ENCODE data around the gene PRRG1.
"Not testable (repeated sequence)": the region's sequence is repeated elsewhere in the genome, so short reads cannot be mapped to it uniquely, and the experiment has no call there.

Gene PRRG1

DNA sequence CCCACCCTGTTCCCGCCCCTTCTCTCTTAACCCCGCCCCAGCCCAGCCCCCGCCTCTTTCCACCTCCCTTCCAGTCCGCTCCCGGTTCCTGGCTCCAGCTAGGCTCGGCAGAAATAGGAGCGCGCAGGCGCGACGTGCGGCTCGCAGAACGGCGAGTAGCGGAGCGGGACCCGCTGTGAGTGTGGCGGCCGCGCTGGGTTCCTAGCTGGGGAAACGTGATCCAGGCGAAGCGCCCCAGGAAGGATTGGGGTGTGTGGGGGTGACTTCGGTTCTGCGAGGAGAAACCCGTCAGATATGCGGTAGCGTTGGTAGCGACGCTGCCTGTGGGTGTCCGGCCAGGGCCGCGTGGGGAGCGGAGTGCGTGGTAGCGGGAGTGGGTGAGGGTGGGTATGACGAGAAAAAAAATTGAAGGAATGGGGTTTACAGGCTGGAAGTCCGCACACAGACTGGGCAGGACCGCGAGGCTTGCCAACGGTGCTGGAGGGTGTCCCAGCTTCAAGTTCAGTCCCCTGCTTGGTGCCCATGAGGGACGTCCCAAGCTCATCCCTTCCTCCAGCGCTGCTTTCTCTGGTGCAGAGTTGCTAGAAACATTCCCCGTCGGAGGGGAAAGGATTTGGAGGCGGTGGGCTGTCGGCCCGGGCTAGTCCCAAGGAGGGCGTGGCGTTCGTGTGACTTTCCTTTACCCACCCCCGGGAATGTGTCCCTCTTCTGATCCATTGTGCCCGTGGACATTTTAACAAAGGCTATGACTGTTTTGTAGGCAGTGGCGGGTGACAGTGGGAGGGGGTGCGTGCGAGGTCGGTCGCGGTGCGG is at the start of gene PRRG1:
TSS of gene PRRG1 (plus strand) at position 144 of the 813 bp plus-strand sequence. CDS start 56,886 bp downstream, outside the sequence.
- Mint-ChIP-seq H3K4me3 (peak within 1 kb of the TSS; percentile 47), H3K4me1 (no peaks in the 10 kb centered on the region), H3K27me3 (peaks cover 23% of the 10 kb centered on the region), H3K36me3 (no peaks in the 10 kb centered on the region), H3K9me3 (no peaks in the 10 kb centered on the region), H3K27ac (no peak within 1 kb of the TSS)
- ATAC-seq: no peak

- no peak for ATAC-seq
- Mint-ChIP-seq H3K9me3 (peaks cover 3% of the 10 kb centered on the region), H3K4me1 (no peaks in the 10 kb centered on the region), H3K4me3 (no peak overlapping the region), H3K36me3 (no peaks in the 10 kb centered on the region), H3K27me3 (no peaks in the 10 kb centered on the region), H3K27ac (no peak overlapping the region)
Measured at GRCh38 chrX:37302569-37302968, 46.6 kb upstream of the PRRG1 start.

DNA sequence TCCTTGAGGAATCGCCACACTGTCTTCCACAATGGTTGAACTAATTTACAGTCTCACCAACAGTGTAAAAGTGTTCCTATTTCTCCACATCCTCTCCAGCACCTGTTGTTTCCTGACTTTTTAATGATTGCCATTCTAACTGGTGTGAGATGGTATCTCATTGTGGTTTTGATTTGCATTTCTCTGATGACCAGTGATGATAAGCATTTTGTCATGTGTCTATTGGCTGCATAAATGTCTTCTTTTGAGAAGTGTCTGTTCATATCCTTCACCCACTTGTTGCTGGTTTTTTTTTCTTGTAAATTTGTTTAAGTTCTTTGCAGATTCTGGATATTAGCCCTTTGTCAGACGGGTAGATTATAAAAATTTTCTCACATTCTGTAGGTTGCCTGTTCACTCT is 43.9 kb upstream of the PRRG1 start:
- H3K27ac Mint-ChIP-seq, H3K4me1 Mint-ChIP-seq, H3K9me3 Mint-ChIP-seq, H3K4me3 Mint-ChIP-seq, ATAC-seq, H3K27me3 Mint-ChIP-seq, H3K36me3 Mint-ChIP-seq: not testable (repeated sequence)

- Mint-ChIP-seq H3K4me1 (no peaks in the 10 kb centered on the region), H3K4me3 (no peak overlapping the region), H3K27ac (no peak overlapping the region), H3K36me3 (no peaks in the 10 kb centered on the region), H3K9me3 (no peaks in the 10 kb centered on the region), H3K27me3 (no peaks in the 10 kb centered on the region)
- ATAC-seq: no peak
Measured at GRCh38 chrX:37314531-37314930, 34.6 kb upstream of the PRRG1 start.

DNA sequence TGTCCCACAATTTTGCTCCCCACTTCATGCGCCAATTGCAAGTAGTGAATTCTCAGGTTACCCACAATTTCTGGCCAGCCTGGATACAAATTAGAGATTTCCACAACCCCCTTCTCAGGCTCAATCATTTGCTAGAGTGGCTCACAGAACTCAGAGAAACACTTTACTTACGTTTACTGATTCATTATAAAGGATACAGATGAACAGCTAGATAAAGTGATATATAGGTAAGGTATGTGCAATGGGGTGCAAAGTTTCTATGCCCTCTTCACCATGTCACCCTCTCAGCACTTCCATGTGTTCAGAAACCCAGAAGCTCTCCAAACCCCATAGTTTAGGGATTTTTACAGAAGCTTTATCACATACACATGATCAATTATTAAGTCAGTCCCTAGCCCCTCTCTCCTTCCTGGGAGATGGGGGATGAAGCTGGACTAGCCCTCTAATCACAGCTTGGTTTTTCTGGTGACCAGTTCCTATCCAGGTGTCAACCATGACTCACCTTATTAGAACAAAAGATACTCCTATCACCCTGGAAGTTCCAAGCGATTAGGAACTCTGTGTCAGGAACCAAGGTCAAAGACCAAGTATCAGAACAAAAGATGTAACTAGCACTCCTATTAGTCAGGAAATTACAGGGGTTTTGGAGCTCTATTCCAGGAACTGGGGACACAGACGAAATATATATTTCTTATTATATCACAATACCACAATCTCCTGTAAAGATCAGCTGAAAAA is 33.5 kb upstream of the PRRG1 start:
- no peak for ATAC-seq
- Mint-ChIP-seq H3K36me3 (no peaks in the 10 kb centered on the region), H3K9me3 (no peaks in the 10 kb centered on the region)

GRCh38 chrX:37320541-37321203 is 28.5 kb upstream of the PRRG1 start:
- Mint-ChIP-seq H3K36me3 (no peaks in the 10 kb centered on the region), H3K9me3 (no peaks in the 10 kb centered on the region), H3K4me3 (no peak overlapping the region), H3K27me3 (no peaks in the 10 kb centered on the region), H3K27ac (no peak overlapping the region), H3K4me1 (no peaks in the 10 kb centered on the region)
- ATAC-seq: no peak

More for the DNA sequence above, 33.5 kb upstream of the PRRG1 start:
- H3K4me3 Mint-ChIP-seq: no peak overlapping the region
- H3K27ac Mint-ChIP-seq: no peak overlapping the region
- no peaks in the 10 kb centered on the region for H3K27me3 Mint-ChIP-seq
- no peaks in the 10 kb centered on the region for H3K4me1 Mint-ChIP-seq

- H3K9me3 Mint-ChIP-seq: no peaks in the 10 kb centered on the region
- no peaks in the 10 kb centered on the region for H3K27me3 Mint-ChIP-seq
- no peak overlapping the region for H3K27ac Mint-ChIP-seq
- no peak overlapping the region for H3K4me3 Mint-ChIP-seq
- H3K36me3 Mint-ChIP-seq: no peaks in the 10 kb centered on the region
- H3K4me1 Mint-ChIP-seq: no peaks in the 10 kb centered on the region
- ATAC-seq: no peak
Measured at GRCh38 chrX:37330642-37331041, 18.5 kb upstream of the PRRG1 start.

- ATAC-seq: no peak
- H3K27me3 Mint-ChIP-seq: no peaks in the 10 kb centered on the region
- H3K27ac Mint-ChIP-seq: no peak overlapping the region
- no peaks in the 10 kb centered on the region for H3K9me3 Mint-ChIP-seq
- H3K4me3 Mint-ChIP-seq: no peak overlapping the region
- no peaks in the 10 kb centered on the region for H3K4me1 Mint-ChIP-seq
- no peaks in the 10 kb centered on the region for H3K36me3 Mint-ChIP-seq
Measured at GRCh38 chrX:37331546-37331945, 17.6 kb upstream of the PRRG1 start.

- no peak for ATAC-seq
- Mint-ChIP-seq H3K4me3 (no peak overlapping the region), H3K27me3 (no peaks in the 10 kb centered on the region), H3K36me3 (no peaks in the 10 kb centered on the region), H3K27ac (no peak overlapping the region), H3K9me3 (no peaks in the 10 kb centered on the region), H3K4me1 (no peaks in the 10 kb centered on the region)
Measured at GRCh38 chrX:37332055-37332454, 17.1 kb upstream of the PRRG1 start.

DNA sequence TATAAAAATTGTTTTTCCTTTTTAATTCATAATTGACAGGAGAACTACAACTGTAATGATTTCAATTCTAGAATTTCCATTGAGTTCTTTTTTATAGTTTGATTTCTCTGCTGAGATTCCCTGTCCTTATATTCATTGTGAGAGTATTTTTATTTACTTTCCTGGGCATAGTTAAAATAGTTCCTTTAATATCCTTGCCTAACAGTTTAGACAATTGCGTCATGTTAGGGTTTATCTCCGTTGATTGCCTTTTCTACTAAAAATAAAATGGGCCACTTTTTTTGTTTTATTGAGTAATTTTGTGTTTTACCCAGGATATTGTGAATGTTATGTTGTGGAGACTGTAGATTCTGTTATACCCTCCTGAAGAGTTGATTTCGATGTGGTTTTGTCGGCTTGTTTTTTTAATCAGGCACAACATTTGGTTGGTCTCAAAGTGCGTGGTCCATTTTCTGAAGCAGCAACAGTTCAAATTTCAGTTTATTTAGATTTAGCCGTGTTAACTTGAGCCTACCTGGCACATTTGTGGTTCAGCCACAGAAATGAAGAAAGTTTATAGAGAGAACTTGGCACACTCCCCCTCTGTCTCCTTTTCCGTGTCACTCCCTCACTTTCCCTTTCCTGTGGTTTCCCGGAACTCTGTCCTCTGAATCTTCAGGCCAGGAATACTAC is 16.0 kb upstream of the PRRG1 start:
- H3K4me1 Mint-ChIP-seq: no peaks in the 10 kb centered on the region
- H3K4me3 Mint-ChIP-seq: no peak overlapping the region
- no peaks in the 10 kb centered on the region for H3K36me3 Mint-ChIP-seq
- H3K27me3 Mint-ChIP-seq: no peaks in the 10 kb centered on the region
- H3K9me3 Mint-ChIP-seq: no peaks in the 10 kb centered on the region
- H3K27ac Mint-ChIP-seq: no peak overlapping the region
- ATAC-seq: no peak

GRCh38 chrX:37347420-37347819 is 1.7 kb upstream of the PRRG1 start:
- Mint-ChIP-seq H3K9me3 (no peaks in the 10 kb centered on the region), H3K36me3 (no peaks in the 10 kb centered on the region), H3K27me3 (peaks cover 23% of the 10 kb centered on the region), H3K4me3 (no peak overlapping the region), H3K4me1 (no peaks in the 10 kb centered on the region), H3K27ac (no peak overlapping the region)
- no peak for ATAC-seq

DNA sequence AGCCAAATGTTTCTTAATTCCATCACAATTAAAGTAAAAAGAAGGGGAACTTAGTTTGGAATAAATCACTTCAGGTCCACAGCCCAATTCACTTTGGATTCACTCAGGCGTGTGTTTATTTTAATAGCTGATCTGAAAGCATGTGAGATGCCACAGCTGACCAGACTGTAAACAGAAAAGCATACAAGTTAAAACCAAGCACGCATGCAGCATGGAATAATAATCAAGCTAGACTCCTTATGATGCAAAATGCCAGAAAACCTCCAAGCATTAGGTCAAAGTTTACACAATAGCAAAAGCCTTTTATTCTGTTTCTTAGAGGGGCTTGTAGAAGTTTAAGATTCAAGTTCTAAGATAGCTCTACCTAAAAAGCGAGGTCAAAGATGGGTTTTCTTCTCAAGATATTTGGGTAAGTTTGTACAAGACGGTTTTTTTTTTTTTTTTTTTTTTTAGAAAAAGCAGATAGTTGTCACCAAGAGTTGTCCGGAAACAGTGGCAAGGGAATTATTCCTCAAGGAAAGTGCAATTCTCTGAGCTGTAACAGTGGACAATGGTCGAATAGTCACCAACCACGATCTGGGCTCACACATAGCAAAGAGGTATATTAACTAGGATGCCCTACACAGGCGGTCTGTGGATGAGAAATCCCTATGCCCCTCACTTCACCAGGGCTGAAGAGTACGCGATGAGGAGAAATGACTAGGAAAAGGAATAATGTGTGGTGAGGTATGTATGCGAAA is 763 bp upstream of the PRRG1 start:
- Mint-ChIP-seq H3K4me3 (no peak overlapping the region), H3K9me3 (no peaks in the 10 kb centered on the region), H3K4me1 (no peaks in the 10 kb centered on the region), H3K36me3 (no peaks in the 10 kb centered on the region), H3K27me3 (peaks cover 23% of the 10 kb centered on the region), H3K27ac (no peak overlapping the region)
- no peak for ATAC-seq

- H3K27me3 Mint-ChIP-seq: peaks cover 23% of the 10 kb centered on the region
- no peaks in the 10 kb centered on the region for H3K9me3 Mint-ChIP-seq
- ATAC-seq: no peak
- no peaks in the 10 kb centered on the region for H3K36me3 Mint-ChIP-seq
- H3K4me1 Mint-ChIP-seq: no peaks in the 10 kb centered on the region
- no peak overlapping the region for H3K4me3 Mint-ChIP-seq
- H3K27ac Mint-ChIP-seq: no peak overlapping the region
Measured at GRCh38 chrX:37348971-37349220, 268 bp upstream of the PRRG1 start.

- Mint-ChIP-seq H3K27ac (no peak overlapping the region), H3K9me3 (no peaks in the 10 kb centered on the region), H3K4me3 (no peak overlapping the region), H3K27me3 (peaks cover 23% of the 10 kb centered on the region), H3K36me3 (no peaks in the 10 kb centered on the region), H3K4me1 (no peaks in the 10 kb centered on the region)
- no peak for ATAC-seq
Measured at GRCh38 chrX:37350034-37350365, 836 bp downstream of the PRRG1 start.

GRCh38 chrX:37353646-37354045 is 4.5 kb downstream of the PRRG1 start:
- no peaks in the 10 kb centered on the region for H3K9me3 Mint-ChIP-seq

More at GRCh38 chrX:37353646-37354045, 4.5 kb downstream of the PRRG1 start:
- no peaks in the 10 kb centered on the region for H3K4me1 Mint-ChIP-seq
- peaks cover 19% of the 10 kb centered on the region for H3K27me3 Mint-ChIP-seq
- no peak overlapping the region for H3K27ac Mint-ChIP-seq
- H3K36me3 Mint-ChIP-seq: no peaks in the 10 kb centered on the region
- no peak overlapping the region for H3K4me3 Mint-ChIP-seq
- ATAC-seq: no peak
